ENCODE data around the gene PSMC3.
A peak's percentile ranks its signal among the peaks of the same experiment; 100 is the strongest.

PSMC3 gene

DNA sequence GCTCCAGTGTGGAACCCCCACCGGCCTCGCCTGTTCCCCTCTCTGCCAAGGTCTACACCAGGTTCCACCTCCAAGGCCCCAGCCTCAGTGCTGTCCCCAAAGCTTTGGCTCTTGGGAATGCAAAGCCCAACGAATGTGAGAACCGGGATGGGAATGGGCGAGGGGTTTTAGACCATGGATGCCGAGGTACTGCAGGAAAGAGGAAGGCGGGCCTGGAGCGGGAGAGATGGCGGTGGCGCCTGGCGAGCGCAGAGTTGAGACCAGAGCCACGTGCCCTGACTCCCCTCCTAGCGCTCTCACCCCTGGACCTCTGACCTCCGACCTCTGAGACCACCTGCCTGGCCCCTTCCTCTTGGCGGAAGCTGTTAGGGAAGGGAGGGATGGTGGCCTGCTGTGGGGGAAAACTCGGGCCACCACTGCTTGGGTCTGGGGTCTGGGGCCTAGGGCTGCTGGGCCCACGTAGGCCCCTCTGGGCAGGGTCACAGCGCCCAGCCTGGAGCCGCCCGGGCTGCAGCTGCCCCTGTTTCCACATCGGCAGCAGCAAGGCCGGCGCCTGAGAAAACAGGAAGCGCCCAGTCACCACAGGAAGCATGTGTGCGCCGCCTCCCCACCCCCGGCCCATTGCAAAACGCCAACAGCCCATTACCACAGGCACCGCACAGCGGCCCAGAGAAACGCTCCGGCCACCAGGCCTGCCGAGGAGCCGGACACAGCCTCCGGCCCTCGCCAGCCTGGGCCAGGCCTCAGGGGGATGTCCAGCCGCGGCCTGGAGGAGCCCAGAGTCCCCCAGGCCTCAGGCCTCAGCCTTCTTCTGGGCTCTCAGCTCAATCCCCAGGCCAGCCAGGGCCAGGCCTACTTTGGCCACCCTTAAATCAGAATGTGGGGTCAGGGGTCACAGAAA is 31.7 kb downstream of the PSMC3 start:
- Histone ChIP-seq H4K20me1 (ENCODE audit: control insufficient read depth, insufficient read depth, low read depth, low read length) (no peaks in the 10 kb centered on the region), H3K9me3 (ENCODE audit: control insufficient read depth, insufficient read depth, low read length) (no peaks in the 10 kb centered on the region), H3K79me2 (ENCODE audit: control insufficient read depth, low read length) (no peaks in the 10 kb centered on the region), H3K4me2 (ENCODE audit: low read length) (peak overlapping the region; percentile 90), H3K4me3 (ENCODE audit: low read length) (peak overlapping the region; percentile 72), H3F3A (ENCODE audit: control insufficient read depth, insufficient read depth) (peaks cover 10% of the 10 kb centered on the region), H3K27me3 (ENCODE audit: control insufficient read depth, low read length) (no peaks in the 10 kb centered on the region), H3K27ac (ENCODE audit: low read depth, low read length) (peak overlapping the region; percentile 83), H3K36me3 (ENCODE audit: control insufficient read depth, low read length) (no peaks in the 10 kb centered on the region), H3K9me2 (replicated peaks; ENCODE audit: control insufficient read depth, low read length) (no peaks in the 10 kb centered on the region), H3K4me1 (ENCODE audit: control insufficient read depth, low read length) (peaks cover 79% of the 10 kb centered on the region)
- TF ChIP-seq, protein P1, sequence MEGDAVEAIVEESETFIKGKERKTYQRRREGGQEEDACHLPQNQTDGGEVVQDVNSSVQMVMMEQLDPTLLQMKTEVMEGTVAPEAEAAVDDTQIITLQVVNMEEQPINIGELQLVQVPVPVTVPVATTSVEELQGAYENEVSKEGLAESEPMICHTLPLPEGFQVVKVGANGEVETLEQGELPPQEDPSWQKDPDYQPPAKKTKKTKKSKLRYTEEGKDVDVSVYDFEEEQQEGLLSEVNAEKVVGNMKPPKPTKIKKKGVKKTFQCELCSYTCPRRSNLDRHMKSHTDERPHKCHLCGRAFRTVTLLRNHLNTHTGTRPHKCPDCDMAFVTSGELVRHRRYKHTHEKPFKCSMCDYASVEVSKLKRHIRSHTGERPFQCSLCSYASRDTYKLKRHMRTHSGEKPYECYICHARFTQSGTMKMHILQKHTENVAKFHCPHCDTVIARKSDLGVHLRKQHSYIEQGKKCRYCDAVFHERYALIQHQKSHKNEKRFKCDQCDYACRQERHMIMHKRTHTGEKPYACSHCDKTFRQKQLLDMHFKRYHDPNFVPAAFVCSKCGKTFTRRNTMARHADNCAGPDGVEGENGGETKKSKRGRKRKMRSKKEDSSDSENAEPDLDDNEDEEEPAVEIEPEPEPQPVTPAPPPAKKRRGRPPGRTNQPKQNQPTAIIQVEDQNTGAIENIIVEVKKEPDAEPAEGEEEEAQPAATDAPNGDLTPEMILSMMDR (IDR thresholded peaks at IDR 0.05; ENCODE audit: low read depth, low read length, poor library complexity, severe bottlenecking), result no peak
- no peak for TF ChIP-seq EZH2phosphoT487 (IDR thresholded peaks at IDR 0.05; ENCODE audit: borderline replicate concordance, low read length)

DNA sequence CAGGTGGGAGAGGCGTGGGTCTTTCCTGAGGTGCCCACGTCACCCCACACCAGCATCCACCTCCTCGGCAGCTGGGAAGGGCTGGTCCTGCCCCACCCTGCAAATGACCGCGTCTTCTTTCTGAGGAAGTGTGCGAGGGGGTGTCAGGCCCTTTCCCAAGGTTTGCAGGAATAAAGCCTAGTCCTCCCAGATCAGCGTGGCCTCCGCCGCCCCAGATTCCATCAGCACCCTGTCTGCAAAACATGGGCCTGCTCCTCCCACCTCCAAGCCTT is 32.3 kb downstream of the PSMC3 start:
- H3K36me3 ChIP-seq (ENCODE audit: control insufficient read depth, low read length), result no peaks in the 10 kb centered on the region
- no peaks in the 10 kb centered on the region for H3K27me3 ChIP-seq (ENCODE audit: control insufficient read depth, low read length)
- peaks cover 74% of the 10 kb centered on the region for H3K4me1 ChIP-seq (ENCODE audit: control insufficient read depth, low read length)
- peak overlapping the region; percentile 83 for H3K27ac ChIP-seq (ENCODE audit: low read depth, low read length)
- peaks cover 6% of the 10 kb centered on the region for H3F3A ChIP-seq (ENCODE audit: control insufficient read depth, insufficient read depth)
- peak overlapping the region; percentile 72 for H3K4me3 ChIP-seq (ENCODE audit: low read length)
- no peaks in the 10 kb centered on the region for H4K20me1 ChIP-seq (ENCODE audit: control insufficient read depth, insufficient read depth, low read depth, low read length)
- H3K79me2 ChIP-seq (ENCODE audit: control insufficient read depth, low read length), result no peaks in the 10 kb centered on the region
- peak overlapping the region; percentile 90 for H3K4me2 ChIP-seq (ENCODE audit: low read length)
- H3K9me2 ChIP-seq (replicated peaks; ENCODE audit: control insufficient read depth, low read length), result no peaks in the 10 kb centered on the region
- no peaks in the 10 kb centered on the region for H3K9me3 ChIP-seq (ENCODE audit: control insufficient read depth, insufficient read depth, low read length)
- TF ChIP-seq, protein P1 (IDR thresholded peaks at IDR 0.05; ENCODE audit: low read depth, low read length, poor library complexity, severe bottlenecking), result no peak
- no peak for TF ChIP-seq EZH2phosphoT487 (IDR thresholded peaks at IDR 0.05; ENCODE audit: borderline replicate concordance, low read length)

DNA sequence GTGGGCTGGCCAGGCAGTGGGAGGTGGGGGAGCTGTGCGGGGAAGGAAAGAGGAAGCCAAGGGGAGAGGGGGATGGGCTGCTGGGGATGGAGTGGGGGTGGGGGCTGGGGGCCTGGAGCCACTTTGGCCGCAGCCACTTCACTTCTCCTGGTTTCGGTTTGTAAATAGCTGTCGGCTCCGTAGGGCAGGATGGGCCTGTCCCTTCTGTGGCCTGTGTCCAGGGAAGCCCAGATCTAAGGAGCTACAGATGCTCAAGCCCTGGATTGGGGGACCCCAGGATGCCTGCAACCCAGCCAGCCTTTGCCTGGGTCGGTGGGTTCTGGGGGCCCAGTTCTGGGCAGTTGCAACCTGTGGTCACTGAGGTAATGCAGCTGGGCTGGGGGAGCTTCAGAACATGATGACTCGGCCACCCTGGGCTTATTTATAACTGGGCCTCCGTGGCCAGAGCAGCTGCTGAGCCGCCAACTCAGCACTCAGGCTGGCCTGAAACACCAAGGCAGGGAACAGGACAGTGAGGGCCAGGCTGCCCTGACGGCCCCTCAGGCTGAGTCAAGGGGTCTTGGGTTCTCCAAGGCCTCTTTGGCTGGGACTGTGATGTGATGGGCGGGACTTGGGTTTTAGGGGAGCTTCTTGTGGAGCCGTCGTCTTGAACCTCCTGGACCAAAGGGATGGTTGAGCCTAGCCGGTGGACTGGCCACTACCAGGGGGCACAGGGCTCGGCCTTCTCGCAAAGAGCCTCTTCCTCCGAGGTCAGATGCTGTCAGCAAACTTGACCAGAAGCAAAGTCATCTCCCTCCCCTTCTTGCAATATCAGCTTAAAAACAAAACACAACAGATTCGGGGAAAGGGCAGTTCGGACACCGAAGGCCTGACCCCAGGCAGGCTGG is 32.8 kb downstream of the PSMC3 start:
- H3K36me3 ChIP-seq (ENCODE audit: control insufficient read depth, low read length), result no peaks in the 10 kb centered on the region
- no peaks in the 10 kb centered on the region for H4K20me1 ChIP-seq (ENCODE audit: control insufficient read depth, insufficient read depth, low read depth, low read length)
- peak overlapping the region; percentile 72 for H3K4me3 ChIP-seq (ENCODE audit: low read length)
- no peaks in the 10 kb centered on the region for H3K79me2 ChIP-seq (ENCODE audit: control insufficient read depth, low read length)
- peak overlapping the region; percentile 20; the same call in 1 of the 2 replicates for H3K27ac ChIP-seq (ENCODE audit: low read depth, low read length)
- peaks cover 68% of the 10 kb centered on the region for H3K4me1 ChIP-seq (ENCODE audit: control insufficient read depth, low read length)
- no peak for TF ChIP-seq EZH2phosphoT487 (IDR thresholded peaks at IDR 0.05; ENCODE audit: borderline replicate concordance, low read length)
- peak overlapping the region; percentile 90 for H3K4me2 ChIP-seq (ENCODE audit: low read length)
- no peaks in the 10 kb centered on the region for H3K27me3 ChIP-seq (ENCODE audit: control insufficient read depth, low read length)
- no peaks in the 10 kb centered on the region for H3K9me3 ChIP-seq (ENCODE audit: control insufficient read depth, insufficient read depth, low read length)
- H3K9me2 ChIP-seq (replicated peaks; ENCODE audit: control insufficient read depth, low read length), result no peaks in the 10 kb centered on the region
- H3F3A ChIP-seq (ENCODE audit: control insufficient read depth, insufficient read depth), result peaks cover 2% of the 10 kb centered on the region; the same call in 1 of the 2 replicates
